Measurements from ENCODE around the gene ZNF740. TPM values are rescaled to one million over a fixed set of nuclear protein-coding genes. Genes with fewer than 3 reads are reported as not detected.
A peak's percentile ranks its signal among the peaks of the same experiment; 100 is the strongest.

Gene ZNF740
- total and polyA plus RNA-seq, 2 experiments from 2014 or later = 4.6 to 13.2 TPM

DNA sequence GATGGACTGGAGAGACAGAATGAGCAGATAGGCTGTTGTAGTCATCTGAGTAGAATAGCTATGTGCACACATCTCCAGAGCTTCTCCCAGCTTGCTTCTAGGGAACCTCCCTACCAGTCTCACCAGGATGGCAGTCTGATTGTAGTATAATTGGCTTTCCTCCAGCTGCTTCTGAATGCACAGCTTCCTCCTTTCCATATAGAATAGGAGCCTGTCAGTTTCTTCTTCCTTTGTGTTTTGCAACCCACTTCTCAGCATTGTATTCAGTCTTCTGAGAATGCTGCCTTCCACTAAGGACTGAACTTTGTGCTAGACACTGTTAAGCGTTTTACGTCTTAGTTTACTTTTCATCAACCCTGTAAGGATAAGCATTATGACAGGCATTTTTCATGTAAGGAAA lies 2.4 kb downstream of the ZNF740 start:
- peak overlapping the region; percentile 89 for H3K4me2 ChIP-seq
- TF ChIP-seq EZH2 (IDR thresholded peaks at IDR 0.05; ENCODE audit: borderline replicate concordance) (no peak), EZH2phosphoT487 (IDR thresholded peaks at IDR 0.05; ENCODE audit: low read depth, severe bottlenecking, unreplicated experiment) (no peak)
- TF ChIP-seq, protein P1, sequence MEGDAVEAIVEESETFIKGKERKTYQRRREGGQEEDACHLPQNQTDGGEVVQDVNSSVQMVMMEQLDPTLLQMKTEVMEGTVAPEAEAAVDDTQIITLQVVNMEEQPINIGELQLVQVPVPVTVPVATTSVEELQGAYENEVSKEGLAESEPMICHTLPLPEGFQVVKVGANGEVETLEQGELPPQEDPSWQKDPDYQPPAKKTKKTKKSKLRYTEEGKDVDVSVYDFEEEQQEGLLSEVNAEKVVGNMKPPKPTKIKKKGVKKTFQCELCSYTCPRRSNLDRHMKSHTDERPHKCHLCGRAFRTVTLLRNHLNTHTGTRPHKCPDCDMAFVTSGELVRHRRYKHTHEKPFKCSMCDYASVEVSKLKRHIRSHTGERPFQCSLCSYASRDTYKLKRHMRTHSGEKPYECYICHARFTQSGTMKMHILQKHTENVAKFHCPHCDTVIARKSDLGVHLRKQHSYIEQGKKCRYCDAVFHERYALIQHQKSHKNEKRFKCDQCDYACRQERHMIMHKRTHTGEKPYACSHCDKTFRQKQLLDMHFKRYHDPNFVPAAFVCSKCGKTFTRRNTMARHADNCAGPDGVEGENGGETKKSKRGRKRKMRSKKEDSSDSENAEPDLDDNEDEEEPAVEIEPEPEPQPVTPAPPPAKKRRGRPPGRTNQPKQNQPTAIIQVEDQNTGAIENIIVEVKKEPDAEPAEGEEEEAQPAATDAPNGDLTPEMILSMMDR (IDR thresholded peaks at IDR 0.05; ENCODE audit: poor library complexity) = no peak
- no peaks in the 10 kb centered on the region for H3K9me3 ChIP-seq (ENCODE audit: low read depth)
- no peaks in the 10 kb centered on the region for H3K27me3 ChIP-seq
- H3K9me2 ChIP-seq (replicated peaks; ENCODE audit: insufficient read depth) = no peaks in the 10 kb centered on the region
- WGBS (ENCODE audit: low lambda C conversion rate, missing lambda C conversion rate) = 38% methylated on average over 2 of the region's 2 CpGs
- no peak overlapping the region for H3K4me3 ChIP-seq
- H3K27ac ChIP-seq = peak overlapping the region; percentile 94
- no peak overlapping the region for H2AFZ ChIP-seq
- peaks cover 6% of the 10 kb centered on the region for H4K20me1 ChIP-seq (ENCODE audit: insufficient read depth, poor library complexity, severe bottlenecking)
- DNase-seq (ENCODE audit: low spot score) = no peak
- no peaks in the 10 kb centered on the region for H3K36me3 ChIP-seq (replicated peaks; ENCODE audit: insufficient read depth, low read depth)
- H3K4me1 ChIP-seq (ENCODE audit: insufficient read depth) = peaks cover 30% of the 10 kb centered on the region
- H3K79me2 ChIP-seq = peaks cover 51% of the 10 kb centered on the region

DNA sequence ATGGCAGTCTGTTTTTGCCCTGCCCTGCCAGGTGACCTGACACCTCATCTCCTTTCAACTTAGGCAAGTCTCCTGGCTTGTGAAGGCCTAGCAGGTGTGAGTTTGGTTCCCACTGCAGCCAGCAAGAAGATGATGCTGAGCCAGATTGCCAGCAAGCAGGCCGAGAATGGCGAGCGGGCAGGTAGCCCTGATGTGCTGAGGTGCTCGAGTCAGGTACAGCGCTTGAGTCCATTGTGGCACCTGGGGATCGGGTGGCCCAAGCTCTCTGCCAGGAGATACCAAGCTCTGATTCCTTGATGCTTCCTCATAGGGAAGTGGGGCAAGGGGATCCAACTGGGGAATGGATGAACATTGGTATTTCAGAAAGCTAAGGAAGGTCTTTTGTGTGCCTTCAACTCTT lies 4.3 kb downstream of the ZNF740 start:
- WGBS (ENCODE audit: low lambda C conversion rate, missing lambda C conversion rate) = 94% methylated on average over 6 of the region's 6 CpGs
- Histone ChIP-seq H3K36me3 (replicated peaks; ENCODE audit: insufficient read depth, low read depth) (no peaks in the 10 kb centered on the region), H3K27me3 (no peaks in the 10 kb centered on the region), H3K9me2 (replicated peaks; ENCODE audit: insufficient read depth) (no peaks in the 10 kb centered on the region), H3K79me2 (peaks cover 36% of the 10 kb centered on the region), H3K4me3 (no peak overlapping the region), H4K20me1 (ENCODE audit: insufficient read depth, poor library complexity, severe bottlenecking) (peaks cover 6% of the 10 kb centered on the region), H3K4me1 (ENCODE audit: insufficient read depth) (peaks cover 23% of the 10 kb centered on the region), H2AFZ (no peak overlapping the region), H3K4me2 (no peak overlapping the region), H3K27ac (no peak overlapping the region), H3K9me3 (ENCODE audit: low read depth) (no peaks in the 10 kb centered on the region)
- DNase-seq (ENCODE audit: low spot score) = no peak
- TF ChIP-seq, protein P1 (IDR thresholded peaks at IDR 0.05; ENCODE audit: poor library complexity) = no peak
- no peak for TF ChIP-seq EZH2 (IDR thresholded peaks at IDR 0.05; ENCODE audit: borderline replicate concordance)
- no peak for TF ChIP-seq EZH2phosphoT487 (IDR thresholded peaks at IDR 0.05; ENCODE audit: low read depth, severe bottlenecking, unreplicated experiment)

DNA sequence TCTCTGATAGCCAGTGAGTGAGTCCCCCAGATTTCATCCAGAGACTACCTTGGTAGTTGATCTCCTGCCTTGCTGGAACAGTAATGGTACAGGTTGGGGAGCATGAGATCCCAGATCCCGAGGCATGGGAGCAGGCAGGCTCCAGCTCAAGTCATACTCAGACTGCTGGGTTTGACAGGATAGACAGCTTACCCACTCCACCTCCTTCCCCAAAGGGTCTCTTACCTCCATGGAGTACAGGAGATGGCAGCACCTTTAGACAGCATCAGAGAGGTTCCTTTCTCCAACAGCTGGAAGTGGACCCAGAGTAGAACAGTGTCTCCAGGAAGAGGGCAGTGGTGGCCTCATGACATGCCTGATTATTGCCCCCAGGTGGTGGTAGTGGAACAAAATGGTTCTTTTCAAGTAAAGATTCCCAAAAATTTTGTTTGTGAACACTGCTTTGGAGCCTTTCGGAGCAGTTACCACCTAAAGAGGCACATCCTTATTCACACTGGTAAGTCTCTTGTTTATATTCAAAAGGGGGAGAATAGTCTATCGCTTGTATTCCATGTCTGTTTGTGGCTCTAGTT lies 5.1 kb downstream of the ZNF740 start:
- peaks cover 23% of the 10 kb centered on the region for H3K4me1 ChIP-seq (ENCODE audit: insufficient read depth)
- WGBS (ENCODE audit: low lambda C conversion rate, missing lambda C conversion rate) = 100% methylated on average over 3 of the region's 3 CpGs

More for the DNA sequence above, 5.1 kb downstream of the ZNF740 start:
- Histone ChIP-seq H3K27ac (no peak overlapping the region), H2AFZ (no peak overlapping the region), H3K27me3 (no peaks in the 10 kb centered on the region), H3K9me2 (replicated peaks; ENCODE audit: insufficient read depth) (no peaks in the 10 kb centered on the region), H3K4me2 (no peak overlapping the region), H3K9me3 (ENCODE audit: low read depth) (no peaks in the 10 kb centered on the region), H3K36me3 (replicated peaks; ENCODE audit: insufficient read depth, low read depth) (no peaks in the 10 kb centered on the region), H4K20me1 (ENCODE audit: insufficient read depth, poor library complexity, severe bottlenecking) (peaks cover 6% of the 10 kb centered on the region), H3K79me2 (peaks cover 36% of the 10 kb centered on the region), H3K4me3 (no peak overlapping the region)
- TF ChIP-seq EZH2 (IDR thresholded peaks at IDR 0.05; ENCODE audit: borderline replicate concordance) (no peak), EZH2phosphoT487 (IDR thresholded peaks at IDR 0.05; ENCODE audit: low read depth, severe bottlenecking, unreplicated experiment) (no peak)
- TF ChIP-seq, protein P1 (IDR thresholded peaks at IDR 0.05; ENCODE audit: poor library complexity) = no peak
- no peak for DNase-seq (ENCODE audit: low spot score)

Data from hepatocyte (in vitro differentiated cells).